SH-SY5Y (cell line): Measurements from ENCODE around the gene ZNF76.

Experiments
- GATA2 ChIP-seq: IDR thresholded peaks from 2 replicates; pipeline ENCODE4 v1.6.1; 2011; ENCODE audit warnings: mild to moderate bottlenecking, low read depth, low read length
- GATA3 ChIP-seq: IDR thresholded peaks from 2 replicates; pipeline ENCODE4 v1.6.1; 2011; ENCODE audit warnings: low read depth, mild to moderate bottlenecking, low read length, moderate library complexity

ZNF76 gene

DNA sequence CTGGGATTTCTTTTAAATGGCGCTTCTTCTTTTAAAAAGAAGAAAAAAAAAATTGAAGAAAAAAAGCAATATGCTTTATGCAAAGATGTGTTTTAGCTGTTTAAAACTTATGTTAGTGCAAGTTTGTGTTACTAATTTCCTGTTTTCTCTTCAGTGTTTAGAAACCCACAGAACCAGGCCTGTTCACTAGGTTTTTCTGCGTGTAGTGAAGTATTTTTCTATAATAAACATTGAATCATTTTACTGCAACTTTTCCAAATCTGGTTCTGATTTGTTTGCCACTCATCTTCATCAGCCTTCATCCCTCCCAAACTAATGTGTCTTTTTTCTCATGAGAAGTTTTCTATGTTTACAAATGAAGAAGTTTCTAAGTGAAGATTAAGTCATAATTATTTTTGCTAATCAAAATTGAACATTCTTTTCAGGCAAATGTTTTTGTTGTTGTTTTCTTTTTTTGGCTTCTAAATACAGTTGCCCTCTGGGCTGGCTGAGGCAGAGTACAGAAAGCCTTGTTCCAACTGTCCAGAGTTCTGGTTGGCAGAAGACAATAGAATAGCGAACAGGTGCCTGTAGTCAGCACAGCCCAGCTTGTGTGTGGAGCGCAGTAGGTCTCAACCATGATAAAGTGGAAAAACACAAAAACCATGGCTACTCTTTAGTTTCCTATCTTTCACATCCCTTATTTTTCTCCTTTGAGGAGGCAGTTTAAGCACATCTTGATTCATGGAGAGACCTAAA is 14.5 kb downstream of the ZNF76 start:
- TF ChIP-seq GATA3 (no peak), GATA2 (no peak)

DNA sequence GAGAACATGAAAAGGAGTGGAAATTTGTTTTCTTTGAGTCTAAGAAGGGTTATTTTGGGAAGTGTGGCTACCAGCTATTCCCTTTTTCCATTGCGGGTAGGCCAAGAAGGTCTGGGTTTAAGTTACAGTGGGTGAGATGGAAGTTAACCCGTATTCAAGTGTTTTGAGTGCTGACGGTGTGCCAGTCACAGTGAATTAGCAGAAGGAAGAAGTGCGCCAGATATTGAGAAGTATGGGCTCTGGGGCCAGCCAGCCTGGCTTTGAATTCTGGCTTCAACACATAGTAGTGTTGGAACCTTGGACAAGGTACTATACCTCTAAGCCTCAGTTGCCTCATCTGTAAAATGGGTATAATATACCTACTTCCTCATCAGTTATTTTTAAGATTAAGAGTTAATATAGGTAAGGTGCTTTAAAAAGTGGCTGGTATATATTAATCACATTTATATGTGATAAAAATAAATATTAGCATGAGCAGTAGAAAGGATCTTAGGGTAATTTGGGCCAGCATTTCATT is 16.3 kb downstream of the ZNF76 start:
- TF ChIP-seq GATA2 (no peak), GATA3 (no peak)

DNA sequence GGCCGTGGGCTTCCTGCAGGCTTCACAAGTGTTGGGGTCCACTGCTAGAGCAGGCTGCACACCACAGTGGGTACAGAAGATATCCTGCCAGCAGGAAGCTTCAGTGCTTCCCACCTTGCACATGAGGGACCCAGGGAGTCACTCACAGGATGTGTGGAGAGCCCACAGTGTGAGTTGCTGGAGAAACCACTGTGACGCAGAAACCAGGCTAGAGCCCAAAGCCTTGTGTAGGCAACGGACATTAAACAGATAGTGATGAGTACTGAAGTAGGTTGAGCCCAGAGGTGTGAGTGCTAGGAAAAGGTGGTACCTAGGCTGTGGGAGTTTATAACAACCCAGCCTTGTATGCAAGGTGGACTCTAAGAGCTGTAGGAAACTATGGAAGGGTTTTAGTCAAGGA is 19.2 kb downstream of the ZNF76 start:
- TF ChIP-seq GATA2, result no peak
- no peak for TF ChIP-seq GATA3

GRCh38 chr6:35280903-35281302 is 21.4 kb downstream of the ZNF76 start:
- TF ChIP-seq GATA3, result no peak
- no peak for TF ChIP-seq GATA2

DNA sequence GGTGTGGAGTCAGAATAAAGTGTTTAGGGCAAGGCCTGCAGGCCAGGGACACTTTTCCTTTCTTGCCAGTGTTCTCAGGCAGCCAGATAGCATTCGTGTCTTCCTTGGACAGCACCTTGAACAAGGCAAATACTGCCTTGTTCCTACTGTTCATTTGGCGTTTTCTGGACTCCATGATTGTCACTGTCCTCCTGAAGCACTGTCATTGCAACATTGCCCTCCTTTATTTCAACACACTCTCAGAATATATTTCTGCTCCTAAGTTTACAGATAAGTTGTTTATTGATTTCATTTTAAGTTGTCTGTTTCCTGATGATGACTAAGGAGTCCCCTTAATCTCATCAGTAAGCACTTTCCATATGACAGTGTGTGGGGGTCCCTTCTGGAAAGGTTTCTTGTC is 22.9 kb downstream of the ZNF76 start:
- no peak for TF ChIP-seq GATA2
- no peak for TF ChIP-seq GATA3

GRCh38 chr6:35283361-35283760 is 23.8 kb downstream of the ZNF76 start:
- TF ChIP-seq GATA3 (no peak), GATA2 (no peak)

DNA sequence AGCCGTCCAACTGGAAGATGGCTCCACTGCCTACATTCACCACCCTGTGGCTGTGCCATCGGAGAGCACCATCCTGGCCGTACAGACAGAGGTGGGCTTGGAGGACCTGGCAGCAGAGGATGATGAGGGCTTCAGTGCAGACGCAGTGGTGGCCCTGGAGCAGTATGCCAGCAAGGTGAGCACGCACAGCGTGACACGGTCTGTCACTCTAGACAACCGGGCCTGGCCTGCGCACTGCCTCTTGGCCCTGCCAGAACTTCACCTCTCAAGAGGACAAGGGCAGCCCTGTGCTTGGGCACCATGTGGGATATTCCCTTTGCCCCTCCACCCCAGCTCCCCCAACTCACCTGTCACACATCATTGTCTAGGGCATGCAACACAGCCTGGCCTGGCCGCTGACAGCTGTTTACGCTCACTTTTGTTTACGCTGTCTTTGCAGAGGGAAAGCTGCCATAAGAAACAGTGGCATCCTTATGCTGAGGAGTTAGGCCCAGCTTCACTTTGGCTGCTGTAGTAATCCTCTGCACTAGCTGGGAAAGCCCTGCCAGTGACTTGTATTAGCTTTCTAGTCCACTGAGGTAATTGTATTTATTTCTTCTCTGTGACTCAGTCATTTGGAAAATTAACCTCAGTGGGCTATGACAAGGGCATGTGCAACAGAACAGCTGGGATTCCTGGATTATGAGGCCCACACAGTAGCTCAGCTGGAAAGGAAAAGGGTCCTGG is 28.3 kb downstream of the ZNF76 start:
- TF ChIP-seq GATA2 (no peak), GATA3 (no peak)

GRCh38 chr6:35288834-35289233 is 29.3 kb downstream of the ZNF76 start:
- no peak for TF ChIP-seq GATA3
- TF ChIP-seq GATA2, result no peak

DNA sequence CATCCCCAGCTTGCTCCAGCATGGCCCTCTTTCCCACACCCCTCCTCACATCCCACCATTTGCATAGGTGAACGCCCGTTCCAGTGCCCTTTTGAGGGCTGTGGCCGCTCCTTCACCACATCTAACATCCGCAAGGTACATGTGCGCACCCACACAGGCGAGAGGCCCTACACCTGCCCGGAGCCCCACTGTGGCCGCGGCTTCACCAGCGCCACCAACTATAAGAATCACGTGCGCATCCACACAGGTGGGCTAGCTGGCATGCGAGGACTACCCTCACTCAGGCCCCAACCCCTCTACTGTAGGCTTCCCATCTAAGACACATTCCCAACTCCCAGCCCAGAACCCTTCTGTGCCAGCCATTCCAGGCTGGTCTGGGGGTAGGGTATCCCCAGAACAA is 32.0 kb downstream of the ZNF76 start:
- TF ChIP-seq GATA2, result no peak
- no peak for TF ChIP-seq GATA3

DNA sequence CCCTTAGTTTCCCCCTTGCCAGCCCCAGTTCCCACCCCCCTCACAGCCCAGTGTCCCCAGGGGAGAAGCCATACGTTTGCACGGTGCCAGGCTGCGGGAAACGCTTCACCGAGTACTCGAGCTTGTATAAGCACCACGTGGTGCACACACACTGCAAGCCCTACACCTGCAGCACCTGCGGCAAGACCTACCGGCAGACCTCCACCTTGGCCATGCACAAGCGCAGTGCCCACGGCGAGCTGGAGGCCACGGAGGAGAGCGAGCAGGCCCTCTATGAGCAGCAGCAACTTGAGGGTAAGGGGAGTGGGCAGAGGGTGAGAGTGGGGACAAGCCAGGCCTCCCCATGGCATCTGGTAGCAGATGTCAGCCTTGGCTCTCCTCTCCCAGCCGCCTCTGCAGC is 33.0 kb downstream of the ZNF76 start:
- TF ChIP-seq GATA2 (no peak), GATA3 (no peak)

- no peak for TF ChIP-seq GATA2
- TF ChIP-seq GATA3, result no peak
Observed at GRCh38 chr6:35293681-35294080, 34.1 kb downstream of the ZNF76 start.

DNA sequence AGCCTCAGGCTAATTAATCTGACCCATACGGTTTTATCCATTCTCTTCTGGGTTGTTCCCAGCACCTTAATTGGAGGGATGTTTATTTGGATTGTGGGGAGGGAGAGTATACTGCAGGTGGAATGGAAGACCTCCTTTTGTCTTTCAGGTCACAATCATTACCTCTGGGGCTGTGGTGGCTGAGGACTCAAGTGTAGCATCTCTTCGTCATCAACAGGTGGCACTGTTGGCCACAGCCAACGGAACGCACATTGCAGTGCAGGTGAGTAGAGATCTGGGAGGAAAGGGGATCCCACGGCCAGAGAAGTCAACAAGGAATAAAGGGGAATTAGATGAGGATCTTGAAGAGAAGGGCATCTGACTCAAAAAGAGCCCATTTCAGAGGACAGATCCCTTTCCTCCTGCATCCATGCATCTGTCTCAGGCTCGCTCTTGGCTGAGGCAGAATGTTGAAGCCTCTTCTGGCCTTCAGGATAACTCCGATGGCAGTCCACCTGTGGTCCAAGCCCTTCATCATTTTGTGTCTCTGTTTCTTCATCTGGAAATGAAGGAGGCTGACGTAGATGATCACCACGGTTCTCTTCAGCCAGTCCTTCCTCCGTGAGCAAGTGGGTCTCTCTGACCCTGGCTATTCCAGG is 34.9 kb downstream of the ZNF76 start:
- TF ChIP-seq GATA3, result no peak
- TF ChIP-seq GATA2, result no peak

- TF ChIP-seq GATA3 (no peak), GATA2 (no peak)
Observed at GRCh38 chr6:35295036-35295435, 35.5 kb downstream of the ZNF76 start.

DNA sequence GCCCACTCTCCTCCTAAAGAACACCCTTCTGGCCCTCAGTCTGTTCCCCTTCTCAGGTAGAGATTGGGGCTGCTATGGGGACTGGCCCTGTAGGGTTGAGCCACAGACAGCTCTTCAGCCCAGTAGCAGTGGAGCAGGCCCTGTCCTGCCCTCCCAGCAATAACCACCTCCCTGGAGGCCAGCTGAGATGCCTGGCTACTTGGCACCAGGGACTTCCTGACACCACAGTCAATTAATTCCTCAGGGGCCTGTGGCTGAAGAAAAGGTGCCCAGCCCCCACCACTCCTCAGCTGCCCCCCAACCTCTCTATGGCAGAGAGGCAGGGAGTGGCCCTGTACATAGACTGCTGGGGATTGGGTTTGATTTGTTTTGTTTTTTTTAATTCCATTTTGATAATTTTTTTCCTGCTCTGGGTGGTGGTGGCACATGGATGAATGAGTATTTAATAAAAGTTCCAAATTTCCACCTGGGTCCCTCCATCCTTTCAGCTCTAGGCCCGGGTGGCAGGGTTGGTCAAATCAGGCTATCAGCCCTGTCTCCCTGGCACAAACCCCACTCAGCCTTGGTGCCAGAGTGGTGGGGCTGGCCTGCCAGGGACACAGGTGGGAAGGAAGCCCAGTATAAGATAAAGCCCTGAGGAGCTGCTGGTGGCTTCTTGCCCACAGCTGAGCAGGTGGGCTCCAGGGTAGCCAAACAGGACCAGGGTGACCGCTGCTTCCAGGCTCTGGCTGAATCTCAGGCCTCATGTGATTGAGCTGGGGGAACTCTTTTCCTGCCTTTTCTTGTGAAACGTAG is 36.2 kb downstream of the ZNF76 start:
- no peak for TF ChIP-seq GATA2
- TF ChIP-seq GATA3, result no peak

DNA sequence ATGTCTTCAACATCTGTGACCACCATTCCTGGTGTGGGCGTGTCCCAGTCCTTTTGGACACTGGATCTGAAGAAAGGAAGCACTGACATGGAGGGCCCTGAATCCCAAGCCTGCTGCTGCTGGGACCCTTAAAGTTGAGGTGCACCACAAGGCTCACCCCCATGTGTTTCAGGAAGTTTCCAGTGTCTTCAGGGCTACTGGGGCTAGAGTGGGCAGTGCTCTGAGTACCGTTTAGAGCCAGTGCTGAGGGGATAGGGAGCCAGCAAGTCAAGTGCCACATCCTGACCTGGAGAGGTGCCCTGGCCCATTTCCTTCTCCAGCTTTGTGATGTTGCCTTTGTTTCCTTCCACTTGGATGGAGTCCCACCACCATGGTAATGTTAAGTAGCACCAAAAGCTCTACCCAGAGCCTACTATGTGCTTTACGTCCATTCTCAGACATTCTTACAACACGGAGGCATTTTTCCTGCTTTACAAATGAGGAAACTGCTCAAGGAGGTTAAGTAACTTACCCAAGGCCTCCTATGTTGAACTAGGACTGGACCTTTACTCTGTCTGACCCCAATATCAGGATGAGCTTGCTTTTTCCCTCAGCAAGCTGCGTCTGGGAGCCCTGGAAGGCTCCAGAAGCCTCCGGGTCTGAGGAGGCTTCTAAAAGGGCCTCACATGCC is 37.5 kb downstream of the ZNF76 start:
- TF ChIP-seq GATA2 (no peak), GATA3 (no peak)
